ENCODE results near the gene PNKD. TPM values are rescaled to one million over a fixed set of nuclear protein-coding genes. Genes with fewer than 3 reads are reported as not detected.
"Not testable (repeated sequence)": the region's sequence is repeated elsewhere in the genome, so short reads cannot be mapped to it uniquely, and the experiment has no call there.

Gene PNKD
- total RNA-seq, 1 donor from 2014 or later: 10.3 TPM

GRCh38 chr2:218301176-218301819, 31.0 kb downstream of the PNKD start:
- TF ChIP-seq CTCF (IDR thresholded peaks at IDR 0.05; ENCODE audit: insufficient read depth, low read length, severe bottlenecking): peak; percentile 86
- Histone ChIP-seq H3K36me3 (ENCODE audit: control insufficient read depth, insufficient read depth, low read length) (no peaks in the 10 kb centered on the region), H3K27me3 (ENCODE audit: control insufficient read depth, insufficient read depth, low read length) (no peaks in the 10 kb centered on the region), H3K4me3 (ENCODE audit: low read depth, low read length) (no peak overlapping the region)
- DNase-seq (ENCODE audit: low read depth) (peak; percentile 75), FAIRE-seq (peak; percentile 92)

GRCh38 chr2:218305383-218305782, 35.1 kb downstream of the PNKD start:
- H3K36me3 ChIP-seq (ENCODE audit: control insufficient read depth, insufficient read depth, low read length): no peaks in the 10 kb centered on the region
- H3K27me3 ChIP-seq (ENCODE audit: control insufficient read depth, insufficient read depth, low read length): no peaks in the 10 kb centered on the region
- FAIRE-seq: no peak
- TF ChIP-seq CTCF (IDR thresholded peaks at IDR 0.05; ENCODE audit: insufficient read depth, low read length, severe bottlenecking): no peak
- no peak for DNase-seq (ENCODE audit: low read depth)
- no peak overlapping the region for H3K4me3 ChIP-seq (ENCODE audit: low read depth, low read length)

- DNase-seq (ENCODE audit: low read depth) (no peak), FAIRE-seq (peak; percentile 90)
Measured at GRCh38 chr2:218306184-218306920, 36.0 kb downstream of the PNKD start.

GRCh38 chr2:218307415-218308090, 37.2 kb downstream of the PNKD start:
- FAIRE-seq: no peak
- Histone ChIP-seq H3K36me3 (ENCODE audit: control insufficient read depth, insufficient read depth, low read length) (no peaks in the 10 kb centered on the region), H3K4me3 (ENCODE audit: low read depth, low read length) (no peak overlapping the region), H3K27me3 (ENCODE audit: control insufficient read depth, insufficient read depth, low read length) (no peaks in the 10 kb centered on the region)
- no peak for TF ChIP-seq CTCF (IDR thresholded peaks at IDR 0.05; ENCODE audit: insufficient read depth, low read length, severe bottlenecking)
- DNase-seq (ENCODE audit: low read depth): no peak

More at GRCh38 chr2:218306184-218306920, 36.0 kb downstream of the PNKD start:
- Histone ChIP-seq H3K27me3 (ENCODE audit: control insufficient read depth, insufficient read depth, low read length) (no peaks in the 10 kb centered on the region), H3K4me3 (ENCODE audit: low read depth, low read length) (no peak overlapping the region), H3K36me3 (ENCODE audit: control insufficient read depth, insufficient read depth, low read length) (no peaks in the 10 kb centered on the region)
- no peak for TF ChIP-seq CTCF (IDR thresholded peaks at IDR 0.05; ENCODE audit: insufficient read depth, low read length, severe bottlenecking)

GRCh38 chr2:218310853-218311540, 40.7 kb downstream of the PNKD start:
- FAIRE-seq (no peak), DNase-seq (ENCODE audit: low read depth) (no peak)
- H3K36me3 ChIP-seq (ENCODE audit: control insufficient read depth, insufficient read depth, low read length): no peaks in the 10 kb centered on the region
- H3K4me3 ChIP-seq (ENCODE audit: low read depth, low read length): no peak overlapping the region
- TF ChIP-seq CTCF (IDR thresholded peaks at IDR 0.05; ENCODE audit: insufficient read depth, low read length, severe bottlenecking): no peak
- no peaks in the 10 kb centered on the region for H3K27me3 ChIP-seq (ENCODE audit: control insufficient read depth, insufficient read depth, low read length)

- FAIRE-seq; H3K36me3 ChIP-seq (ENCODE audit: control insufficient read depth, insufficient read depth, low read length): not testable (repeated sequence)
Measured at GRCh38 chr2:218311541-218312266, 41.4 kb downstream of the PNKD start.

More at GRCh38 chr2:218311541-218312266, 41.4 kb downstream of the PNKD start:
- H3K27me3 ChIP-seq (ENCODE audit: control insufficient read depth, insufficient read depth, low read length); DNase-seq (ENCODE audit: low read depth); H3K4me3 ChIP-seq (ENCODE audit: low read depth, low read length): not testable (repeated sequence)
